ENCODE data around the gene ARL2.
A peak's percentile ranks its signal among the peaks of the same experiment; 100 is the strongest.

ARL2 gene

GRCh38 chr11:64990222-64990923, 23.6 kb upstream of the ARL2 start:
- Histone ChIP-seq H2AFZ (ENCODE audit: low read length) (no peak overlapping the region), H3F3A (ENCODE audit: insufficient read depth, low read length) (no peaks in the 10 kb centered on the region), H3K4me2 (ENCODE audit: low read length) (peak overlapping the region; percentile 59), H3K9me3 (ENCODE audit: low read length) (no peaks in the 10 kb centered on the region), H4K20me1 (ENCODE audit: insufficient read depth, low read length) (no peaks in the 10 kb centered on the region), H3K27ac (ENCODE audit: low read depth, low read length, poor library complexity, severe bottlenecking) (peak overlapping the region; percentile 69), H3K4me3 (ENCODE audit: low read depth, low read length, poor library complexity, severe bottlenecking) (peak overlapping the region; percentile 30), H3K79me2 (ENCODE audit: insufficient read depth, low read length) (no peaks in the 10 kb centered on the region), H3K36me3 (ENCODE audit: insufficient read depth, low read length) (no peaks in the 10 kb centered on the region), H3K9ac (ENCODE audit: low read length) (peak overlapping the region; percentile 43; the same call in 1 of the 2 replicates), H3K9me2 (ENCODE audit: low read depth, low read length) (no peaks in the 10 kb centered on the region), H3K27me3 (ENCODE audit: insufficient read depth, low read length) (no peaks in the 10 kb centered on the region), H3K4me1 (ENCODE audit: insufficient read depth, low read length, severe bottlenecking) (peaks cover 33% of the 10 kb centered on the region)
- no peak for TF ChIP-seq CTCF (IDR thresholded peaks at IDR 0.05; ENCODE audit: low read length)

GRCh38 chr11:64994318-64994717, 19.6 kb upstream of the ARL2 start:
- H3K4me2 ChIP-seq (ENCODE audit: low read length) = no peak overlapping the region
- H3K79me2 ChIP-seq (ENCODE audit: insufficient read depth, low read length) = no peaks in the 10 kb centered on the region
- H2AFZ ChIP-seq (ENCODE audit: low read length) = no peak overlapping the region
- no peaks in the 10 kb centered on the region for H3K36me3 ChIP-seq (ENCODE audit: insufficient read depth, low read length)
- H4K20me1 ChIP-seq (ENCODE audit: insufficient read depth, low read length) = no peaks in the 10 kb centered on the region
- H3K9ac ChIP-seq (ENCODE audit: low read length) = no peak overlapping the region
- no peaks in the 10 kb centered on the region for H3K27me3 ChIP-seq (ENCODE audit: insufficient read depth, low read length)
- TF ChIP-seq CTCF (IDR thresholded peaks at IDR 0.05; ENCODE audit: low read length) (no peak), EZH2 (IDR thresholded peaks at IDR 0.05; ENCODE audit: borderline replicate concordance, low read length) (no peak)
- H3K9me3 ChIP-seq (ENCODE audit: low read length) = no peaks in the 10 kb centered on the region
- no peak overlapping the region for H3K4me3 ChIP-seq (ENCODE audit: low read depth, low read length, poor library complexity, severe bottlenecking)
- no peaks in the 10 kb centered on the region for H3F3A ChIP-seq (ENCODE audit: insufficient read depth, low read length)
- H3K9me2 ChIP-seq (ENCODE audit: low read depth, low read length) = no peaks in the 10 kb centered on the region
- H3K4me1 ChIP-seq (ENCODE audit: insufficient read depth, low read length, severe bottlenecking) = peaks cover 16% of the 10 kb centered on the region
- H3K27ac ChIP-seq (ENCODE audit: low read depth, low read length, poor library complexity, severe bottlenecking) = no peak overlapping the region

GRCh38 chr11:64996327-64996709, 17.6 kb upstream of the ARL2 start:
- no peaks in the 10 kb centered on the region for H4K20me1 ChIP-seq (ENCODE audit: insufficient read depth, low read length)
- no peak for TF ChIP-seq CTCF (IDR thresholded peaks at IDR 0.05; ENCODE audit: low read length)
- no peak for TF ChIP-seq EZH2 (IDR thresholded peaks at IDR 0.05; ENCODE audit: borderline replicate concordance, low read length)
- H3F3A ChIP-seq (ENCODE audit: insufficient read depth, low read length) = no peaks in the 10 kb centered on the region
- no peaks in the 10 kb centered on the region for H3K9me2 ChIP-seq (ENCODE audit: low read depth, low read length)
- no peaks in the 10 kb centered on the region for H3K4me1 ChIP-seq (ENCODE audit: insufficient read depth, low read length, severe bottlenecking)
- H3K79me2 ChIP-seq (ENCODE audit: insufficient read depth, low read length) = no peaks in the 10 kb centered on the region
- no peak overlapping the region for H3K9ac ChIP-seq (ENCODE audit: low read length)
- H3K9me3 ChIP-seq (ENCODE audit: low read length) = no peaks in the 10 kb centered on the region
- H3K36me3 ChIP-seq (ENCODE audit: insufficient read depth, low read length) = no peaks in the 10 kb centered on the region
- H3K27me3 ChIP-seq (ENCODE audit: insufficient read depth, low read length) = no peaks in the 10 kb centered on the region
- H3K4me2 ChIP-seq (ENCODE audit: low read length) = no peak overlapping the region
- no peak overlapping the region for H3K27ac ChIP-seq (ENCODE audit: low read depth, low read length, poor library complexity, severe bottlenecking)
- H2AFZ ChIP-seq (ENCODE audit: low read length) = no peak overlapping the region
- no peak overlapping the region for H3K4me3 ChIP-seq (ENCODE audit: low read depth, low read length, poor library complexity, severe bottlenecking)
